GM19455 (cell line): Measurements from ENCODE around the gene FAM43A.

Experiments used
- ATAC-seq: cut with Tn5 transposase; IDR thresholded peaks from one replicate; pipeline ENCODE4 v1.9.1; 2021; ENCODE audit not compliant: unreplicated experiment

FAM43A gene, protein sequence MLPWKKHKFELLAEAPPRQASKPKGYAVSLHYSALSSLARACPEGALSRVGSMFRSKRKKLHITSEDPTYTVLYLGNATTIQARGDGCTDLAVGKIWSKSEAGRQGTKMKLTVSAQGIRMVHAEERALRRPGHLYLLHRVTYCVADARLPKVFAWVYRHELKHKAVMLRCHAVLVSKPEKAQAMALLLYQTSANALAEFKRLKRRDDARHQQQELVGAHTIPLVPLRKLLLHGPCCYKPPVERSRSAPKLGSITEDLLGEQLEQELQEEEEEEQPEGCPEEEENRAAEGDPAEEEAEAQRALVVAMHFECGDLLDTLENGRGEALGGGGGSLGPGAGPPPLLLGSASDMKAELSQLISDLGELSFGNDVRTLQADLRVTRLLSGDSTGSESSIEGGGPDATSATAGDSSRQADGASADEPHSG

GRCh38 chr3:194685718-194686413, at the start of gene FAM43A:
FAM43A (plus strand) TSS chr3:194685883; CDS start chr3:194686827, 944 bp downstream.
- peak; percentile 39 for ATAC-seq

DNA sequence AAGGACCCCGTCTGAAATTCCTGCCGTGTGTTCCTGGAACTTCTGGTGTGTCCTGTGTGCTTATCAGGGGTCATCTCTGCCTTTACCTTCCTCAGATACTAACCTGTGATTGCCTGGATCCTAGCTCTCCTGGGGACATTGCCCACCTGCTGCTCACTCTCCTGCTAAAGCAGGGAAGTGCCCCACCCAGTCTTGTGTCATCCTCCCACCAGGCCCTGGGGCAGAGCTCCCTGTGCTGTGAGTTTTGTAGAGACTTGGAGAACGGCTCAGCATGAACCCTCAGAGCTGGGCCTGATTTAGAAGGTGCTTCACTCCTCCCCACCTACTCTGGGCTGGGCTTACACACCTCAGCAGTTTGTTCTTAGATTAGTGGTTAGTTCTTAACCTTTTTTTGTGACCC, 48.6 kb upstream of the FAM43A start:
- ATAC-seq, result no peak

- no peak for ATAC-seq
Measured at GRCh38 chr3:194637541-194638400, 47.9 kb upstream of the FAM43A start.

GRCh38 chr3:194638991-194639605, 46.6 kb upstream of the FAM43A start:
- ATAC-seq, result no peak

DNA sequence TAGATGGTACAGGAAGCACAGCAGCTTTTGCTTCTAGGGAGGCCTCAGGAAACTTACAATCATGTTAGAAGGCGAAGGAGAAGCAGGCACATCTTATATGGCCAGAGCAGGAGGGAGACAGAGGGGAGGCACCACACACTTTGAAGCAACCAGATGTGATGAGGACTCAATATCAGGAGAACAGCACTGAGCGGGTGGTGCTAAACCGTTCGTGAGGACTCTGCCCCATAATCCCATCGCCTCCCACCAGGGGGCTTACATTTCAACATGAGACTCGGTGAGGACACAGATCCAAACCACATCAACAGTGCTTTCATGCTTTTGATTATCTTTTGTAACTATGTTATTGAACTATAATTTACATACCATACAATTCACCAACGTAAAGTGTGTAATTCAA, 44.9 kb upstream of the FAM43A start:
- no peak for ATAC-seq

DNA sequence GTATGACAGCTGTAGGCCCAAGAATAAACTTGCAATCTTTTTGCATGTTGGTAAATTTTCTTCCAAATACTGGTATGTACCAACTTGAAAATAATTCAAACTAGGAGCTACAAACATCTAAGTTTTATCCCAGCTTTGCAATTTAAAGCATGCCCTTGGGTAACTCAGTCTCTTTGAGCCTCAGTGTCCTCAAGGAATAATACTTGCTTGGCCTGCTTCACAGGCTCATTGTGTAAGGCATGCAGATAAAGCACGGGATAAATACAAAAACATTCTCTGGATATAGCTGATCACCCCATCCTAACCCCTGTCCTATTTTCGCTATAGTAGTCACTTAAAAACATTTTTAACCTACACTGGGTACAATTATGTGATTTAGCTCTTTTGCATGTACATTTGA, 42.9 kb upstream of the FAM43A start:
- no peak for ATAC-seq

- ATAC-seq, result no peak
Measured at GRCh38 chr3:194647747-194648146, 37.9 kb upstream of the FAM43A start.

DNA sequence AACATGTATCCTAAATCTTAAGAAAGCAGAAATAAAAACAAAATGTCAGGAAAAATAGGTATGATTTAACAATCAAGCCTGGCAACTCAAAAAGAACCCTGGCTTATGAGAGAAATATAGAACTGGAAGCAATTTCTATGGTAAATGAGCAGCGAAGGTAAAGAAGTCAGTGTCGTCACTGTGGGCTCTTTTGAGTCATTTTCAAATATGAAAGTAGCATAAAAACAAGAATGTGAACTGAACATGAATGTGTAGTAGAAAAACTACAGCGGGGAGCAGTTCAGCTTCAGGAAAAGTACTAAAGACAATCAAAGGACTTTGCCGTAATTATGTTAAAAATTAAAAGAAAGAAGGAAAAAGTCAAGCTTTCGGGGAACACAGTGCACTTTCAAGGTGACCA, 31.2 kb upstream of the FAM43A start:
- ATAC-seq, result no peak

DNA sequence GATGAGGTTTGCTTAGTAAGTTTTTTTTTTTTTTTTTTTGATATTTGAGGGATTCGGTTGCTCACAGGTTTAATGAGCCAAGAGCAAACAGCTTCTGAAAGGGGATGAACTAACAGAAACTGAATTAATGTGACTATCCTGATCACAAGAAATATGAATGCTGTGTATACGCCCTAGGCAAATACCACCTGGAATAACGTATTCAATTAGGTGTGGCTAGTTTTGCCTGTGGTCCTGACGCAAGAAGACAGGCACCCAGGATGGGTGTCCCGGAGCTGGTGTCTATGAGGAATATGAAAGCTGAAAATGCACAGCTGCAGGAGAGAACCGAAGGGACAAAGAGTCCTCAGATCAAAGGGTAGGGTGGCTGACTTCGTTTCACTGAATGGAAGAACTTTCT, 28.2 kb upstream of the FAM43A start:
- no peak for ATAC-seq

DNA sequence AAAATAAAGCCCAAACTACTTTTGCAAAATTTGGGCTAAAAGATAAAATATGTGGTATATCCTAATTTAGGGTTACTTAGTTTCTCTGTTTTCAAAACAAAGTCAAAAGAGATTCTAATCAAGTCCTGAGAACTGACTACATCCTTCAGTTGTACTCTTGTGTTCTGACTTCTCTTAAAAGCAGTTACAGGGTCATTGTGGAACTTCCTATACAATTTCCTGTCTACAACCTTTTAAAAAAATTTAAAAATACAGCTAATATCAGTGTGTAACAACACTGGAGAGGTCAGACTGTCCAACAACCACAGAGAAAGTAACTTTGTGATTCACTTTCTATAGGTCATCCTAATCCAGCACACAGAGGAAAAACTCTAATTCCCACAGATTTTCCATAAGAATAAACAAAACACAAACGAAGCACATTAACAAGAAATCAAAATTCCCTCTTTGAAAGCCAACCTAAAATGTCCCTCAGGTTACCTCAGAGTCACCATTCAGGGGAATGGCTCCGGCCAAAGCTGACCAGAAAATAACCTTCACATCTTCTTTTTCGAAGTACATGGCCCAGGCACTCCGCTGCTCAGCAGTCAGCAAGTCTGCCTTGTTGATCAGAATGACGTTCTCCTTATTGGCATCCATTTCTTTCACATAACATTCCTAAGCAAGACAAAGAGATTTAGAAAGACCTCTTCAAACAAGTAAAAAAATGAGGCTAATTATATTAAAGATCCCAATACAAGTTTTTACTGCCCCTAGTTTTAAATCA, 27.0 kb upstream of the FAM43A start:
- no peak for ATAC-seq

DNA sequence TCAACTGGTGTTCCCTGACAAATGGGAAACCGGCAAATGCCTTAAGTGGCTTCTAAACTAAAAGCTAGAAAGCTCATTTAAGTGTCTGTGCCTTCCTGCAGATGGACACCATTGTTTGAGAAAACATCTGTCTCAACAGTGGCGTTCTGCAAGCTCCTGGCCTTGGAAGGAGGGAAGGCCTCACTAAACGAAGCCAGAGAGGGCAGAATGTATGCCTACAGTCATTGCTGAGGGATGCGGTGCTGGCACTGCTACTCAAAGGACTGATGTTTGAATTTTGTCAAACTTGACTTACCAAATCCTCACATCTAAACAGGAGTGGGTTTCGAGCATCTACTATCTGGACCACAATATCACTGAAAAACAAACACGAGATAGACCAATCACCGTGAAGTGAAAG, 25.9 kb upstream of the FAM43A start:
- no peak for ATAC-seq

DNA sequence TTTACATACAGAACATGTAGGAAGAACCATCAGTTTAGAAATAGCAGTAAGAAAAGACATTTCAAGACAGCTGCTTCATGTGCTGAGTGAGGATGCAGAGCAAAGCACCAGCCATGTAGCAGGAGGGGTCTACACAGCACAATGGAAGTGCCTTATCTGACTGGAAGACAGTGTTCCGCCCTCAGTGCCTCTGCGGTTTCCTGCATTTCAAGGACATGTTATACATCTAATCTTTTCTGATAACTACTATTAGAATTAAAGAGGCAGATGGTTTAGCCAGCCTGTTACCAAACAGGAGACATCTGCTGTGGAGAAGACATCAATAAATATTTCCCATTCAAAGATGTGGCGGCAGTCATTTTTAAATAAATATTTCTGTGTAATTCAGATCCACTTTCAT, 24.3 kb upstream of the FAM43A start:
- no peak for ATAC-seq

DNA sequence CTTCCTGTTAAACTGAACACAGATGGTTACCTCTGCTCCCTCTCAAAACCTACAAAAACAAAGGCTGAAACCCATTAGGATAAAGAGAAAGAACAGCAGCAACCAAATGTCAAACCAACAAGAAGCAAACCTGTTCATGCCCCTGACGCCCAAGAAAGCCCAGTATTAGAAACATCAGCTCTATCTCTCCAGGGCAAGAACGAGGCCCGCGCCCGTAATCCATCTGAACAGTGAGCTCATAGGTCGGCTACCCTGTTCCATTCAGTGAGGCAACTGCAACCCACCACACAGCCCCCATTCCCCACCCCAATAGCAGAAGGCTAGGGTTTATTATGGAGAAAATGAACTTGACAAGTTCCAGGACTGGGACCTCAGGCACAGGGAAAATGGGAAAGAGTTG, 23.7 kb upstream of the FAM43A start:
- no peak for ATAC-seq

DNA sequence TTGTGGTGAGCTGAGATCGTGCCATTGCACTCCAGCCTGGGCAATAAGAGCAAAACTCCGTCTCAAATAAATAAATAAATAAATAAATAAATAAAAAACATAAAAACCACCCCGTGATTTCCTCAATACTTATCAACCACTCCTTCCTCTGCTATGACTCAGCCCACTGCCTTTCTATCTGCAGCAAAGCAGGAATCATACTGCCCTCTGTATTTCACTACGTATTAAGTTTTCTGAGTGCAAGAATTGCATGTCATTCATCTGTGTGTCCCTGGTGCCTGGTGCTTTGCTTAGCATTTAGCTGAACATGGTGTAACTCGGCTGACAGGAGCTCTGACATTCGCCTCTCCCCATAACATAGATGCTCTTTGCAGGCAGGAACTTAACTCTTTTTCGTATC, 20.8 kb upstream of the FAM43A start:
- ATAC-seq, result no peak

DNA sequence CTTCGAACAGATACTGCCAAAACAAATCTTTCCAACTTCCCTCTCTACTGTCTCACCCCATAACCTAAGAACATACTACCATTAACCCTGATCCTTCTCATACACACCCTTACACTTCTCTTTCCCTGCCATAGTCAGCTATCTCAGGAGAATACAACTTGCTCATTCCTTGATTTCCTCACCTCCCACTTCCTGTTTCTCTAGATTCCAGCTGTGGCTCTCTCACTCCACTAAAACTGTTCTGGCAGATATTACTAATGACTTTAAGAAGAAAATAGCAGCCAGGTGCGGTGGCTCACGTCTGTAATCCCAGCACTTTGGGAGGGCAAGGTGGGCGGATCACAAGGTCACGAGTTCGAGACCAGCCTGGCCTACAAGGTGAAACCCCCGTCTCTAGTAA, 18.3 kb upstream of the FAM43A start:
- ATAC-seq, result no peak

DNA sequence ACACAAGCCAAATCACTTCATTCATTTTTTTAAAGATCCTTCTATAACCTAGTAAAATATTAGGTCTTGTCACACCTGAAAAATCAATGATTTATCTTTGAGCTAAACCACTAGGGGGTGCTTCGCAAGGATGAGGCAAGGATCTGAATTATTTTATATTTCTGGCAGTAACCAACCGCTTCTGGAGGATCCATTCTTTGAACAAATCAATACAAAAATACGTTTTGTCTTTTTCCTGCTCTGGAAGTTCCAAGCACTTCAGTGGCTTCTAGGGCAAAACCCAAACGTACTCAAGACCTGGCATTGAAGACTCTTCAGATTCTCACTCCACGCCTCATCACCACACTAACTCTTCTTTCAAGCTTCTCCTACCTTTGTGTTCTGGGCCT, 14.2 kb upstream of the FAM43A start:
- peak; percentile 21 for ATAC-seq

- peak; percentile 90 for ATAC-seq
Measured at GRCh38 chr3:194671900-194672808, 13.5 kb upstream of the FAM43A start, which contains the start of gene LSG1. LSG1 (minus strand) TSS chr3:194672191; CDS start chr3:194672162, 29 bp downstream.

DNA sequence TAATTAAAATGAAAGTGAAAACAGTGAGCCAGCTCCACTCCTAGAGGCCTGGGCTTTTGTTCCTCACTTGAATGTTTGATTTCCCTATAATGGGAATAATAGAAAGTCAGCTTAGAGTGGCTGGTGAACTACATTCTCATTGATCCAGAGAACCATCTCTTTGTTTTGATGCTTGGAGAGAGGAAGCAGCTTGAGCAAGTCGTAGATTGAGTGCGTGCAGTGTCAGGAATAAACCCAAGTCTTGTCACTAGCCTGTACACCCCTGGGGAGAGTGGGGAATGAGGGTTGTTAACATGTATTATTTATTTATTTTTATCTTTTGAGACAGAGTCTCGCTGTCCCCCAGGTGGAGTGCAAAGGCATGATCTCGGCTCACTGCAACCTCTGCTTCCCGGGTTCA, 12.8 kb upstream of the FAM43A start:
- ATAC-seq, result no peak

GRCh38 chr3:194673761-194674160, 11.9 kb upstream of the FAM43A start:
- ATAC-seq, result no peak
